HT1080 (cell line): ENCODE results near the gene DTNBP1. TPM values are rescaled to one million over a fixed set of nuclear protein-coding genes. Genes with fewer than 3 reads are reported as not detected.
"Not testable (repeated sequence)": the region's sequence is repeated elsewhere in the genome, so short reads cannot be mapped to it uniquely, and the experiment has no call there.

Source experiments
- DNase-seq: peaks from one replicate; pipeline ENCODE4 v3.0.0-alpha.2; 2015; ENCODE audit warnings: low read depth
- total RNA-seq: library from RNA; depleted of rRNA; stranded (reverse); fragments of >200 nt; shearing (Covaris generic); gene quantifications from 2 replicates; pipeline ENCODE4 v1.2.3, GENCODE V29; 2014

DTNBP1 gene
- total RNA-seq, 1 experiment from 2014 or later: 11.9 TPM

GRCh38 chr6:15672291-15672690 is 9.5 kb upstream of the DTNBP1 start:
- no peak for DNase-seq

DNA sequence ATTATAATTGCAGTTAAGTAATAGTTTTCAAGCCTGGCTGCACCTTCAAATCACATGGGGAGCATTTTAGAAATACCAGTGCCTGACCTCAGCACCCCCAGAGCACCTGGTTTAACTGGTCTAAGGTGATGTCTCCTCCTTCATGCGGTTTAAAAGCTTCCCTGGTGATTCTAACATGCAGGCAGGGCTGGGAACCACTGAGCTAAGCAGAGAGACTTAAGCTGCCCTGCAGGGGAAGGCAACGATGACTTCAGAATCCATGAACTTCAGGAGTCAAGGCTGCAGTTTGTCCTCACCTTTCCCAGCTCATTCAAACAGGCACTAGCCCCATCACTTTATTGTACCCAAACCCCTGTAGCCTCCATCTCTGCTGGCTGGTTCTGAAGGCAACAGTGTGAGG is 6.1 kb upstream of the DTNBP1 start:
- DNase-seq: no peak

DNA sequence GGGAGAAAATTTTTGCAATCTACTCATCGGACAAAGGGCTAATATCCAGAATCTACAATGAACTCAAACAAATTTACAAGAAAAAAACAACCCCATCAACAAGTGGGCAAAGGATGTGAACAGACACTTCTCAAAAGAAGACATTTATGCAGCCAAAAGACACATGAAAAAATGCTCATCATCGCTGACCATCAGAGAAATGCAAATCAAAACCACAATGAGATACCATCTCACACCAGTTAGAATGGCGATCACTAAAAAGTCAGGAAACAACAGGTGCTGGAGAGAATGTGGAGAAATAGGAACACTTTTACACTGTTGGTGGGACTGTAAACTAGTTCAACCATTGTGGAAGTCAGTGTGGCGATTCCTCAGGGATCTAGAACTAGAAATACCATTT is 4.1 kb upstream of the DTNBP1 start:
- not testable (repeated sequence) for DNase-seq

- DNase-seq: no peak
Observed at GRCh38 chr6:15665237-15665636, 2.4 kb upstream of the DTNBP1 start.

DNA sequence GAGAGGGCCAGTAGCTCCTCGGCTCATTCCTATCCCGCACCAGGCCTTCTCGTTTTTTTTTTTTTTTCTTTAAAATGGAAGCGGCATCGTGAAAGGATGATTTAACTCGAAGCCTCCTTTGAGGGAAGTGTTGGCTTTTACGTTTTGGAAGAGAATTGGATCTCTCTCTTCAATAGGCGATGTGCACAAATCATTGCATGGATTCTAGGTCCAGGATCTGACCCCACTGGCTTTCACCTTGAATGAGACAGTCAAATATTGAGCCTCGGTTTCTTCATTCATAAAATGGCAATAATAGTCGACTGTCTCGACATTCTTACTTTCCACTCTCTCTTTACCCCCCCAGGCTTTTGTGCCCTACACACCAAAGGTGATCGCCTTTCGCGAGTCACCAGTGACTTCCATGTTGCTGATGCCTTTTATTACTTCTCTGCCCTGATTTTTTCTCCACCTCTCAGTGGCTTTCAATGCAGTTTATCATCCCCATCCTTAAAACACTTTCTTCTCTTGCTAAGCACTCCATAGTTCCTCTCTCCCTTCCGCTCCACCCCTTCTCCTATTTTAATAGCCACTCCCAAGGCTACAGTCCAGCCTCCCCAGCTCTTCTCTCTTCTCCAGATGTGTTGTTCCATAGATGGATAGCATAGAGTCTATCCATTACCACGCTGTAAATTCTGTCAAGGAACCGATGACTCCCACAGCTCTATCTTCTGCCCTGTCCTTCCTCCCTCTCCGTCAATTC is 473 bp upstream of the DTNBP1 start:
- no peak for DNase-seq

DNA sequence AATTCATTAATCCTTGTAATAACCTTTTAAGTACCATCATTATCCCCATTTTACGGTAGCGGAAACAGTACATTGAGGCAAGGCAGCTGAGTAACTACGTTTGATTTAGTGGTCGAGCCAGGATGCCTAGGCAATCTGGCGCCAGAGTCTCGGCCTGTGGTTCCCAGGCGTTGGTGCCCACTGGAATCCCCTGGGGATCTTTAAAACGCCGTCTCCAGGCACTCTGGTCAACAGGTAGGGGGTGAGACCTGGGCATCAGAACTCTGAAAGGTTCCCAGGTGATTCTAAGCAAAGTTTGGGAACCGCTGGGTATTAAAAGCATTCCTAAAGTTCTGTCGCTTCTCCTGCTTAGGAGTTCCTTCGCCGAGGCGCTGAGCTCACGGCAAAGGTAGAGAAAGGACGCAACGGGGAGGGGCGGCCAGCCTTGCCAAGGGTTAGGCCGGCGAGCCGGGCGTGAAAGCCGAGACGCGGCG is 939 bp downstream of the DTNBP1 start:
- no peak for DNase-seq

GRCh38 chr6:15659181-15659580 is 3.6 kb downstream of the DTNBP1 start:
- no peak for DNase-seq

GRCh38 chr6:15658181-15658744 is 4.6 kb downstream of the DTNBP1 start:
- DNase-seq: no peak

DNA sequence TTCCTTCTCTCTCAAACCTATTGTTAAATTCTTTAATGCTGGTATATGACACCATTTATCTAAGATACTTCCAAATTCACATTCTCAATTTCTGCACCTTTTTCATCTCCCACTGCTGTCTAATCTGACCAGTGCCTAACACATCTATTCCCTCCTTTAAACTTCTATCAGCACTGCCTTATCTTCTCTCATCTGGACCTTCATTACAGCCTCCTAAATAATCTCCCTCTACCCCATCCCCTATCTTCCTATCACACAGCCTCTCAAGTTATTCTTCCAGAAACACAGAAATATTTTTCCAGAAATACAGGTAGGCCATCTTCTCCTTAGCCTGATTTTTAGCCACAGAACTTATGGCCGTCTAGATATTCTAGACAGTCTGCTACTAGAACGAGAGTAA is 5.5 kb downstream of the DTNBP1 start:
- DNase-seq: no peak

GRCh38 chr6:15656145-15656544 is 6.7 kb downstream of the DTNBP1 start:
- no peak for DNase-seq

GRCh38 chr6:15654250-15654649 is 8.6 kb downstream of the DTNBP1 start:
- no peak for DNase-seq

GRCh38 chr6:15653581-15653980 is 9.2 kb downstream of the DTNBP1 start:
- DNase-seq: no peak

- not testable (repeated sequence) for DNase-seq
Observed at GRCh38 chr6:15650004-15650559, 12.7 kb downstream of the DTNBP1 start.

DNA sequence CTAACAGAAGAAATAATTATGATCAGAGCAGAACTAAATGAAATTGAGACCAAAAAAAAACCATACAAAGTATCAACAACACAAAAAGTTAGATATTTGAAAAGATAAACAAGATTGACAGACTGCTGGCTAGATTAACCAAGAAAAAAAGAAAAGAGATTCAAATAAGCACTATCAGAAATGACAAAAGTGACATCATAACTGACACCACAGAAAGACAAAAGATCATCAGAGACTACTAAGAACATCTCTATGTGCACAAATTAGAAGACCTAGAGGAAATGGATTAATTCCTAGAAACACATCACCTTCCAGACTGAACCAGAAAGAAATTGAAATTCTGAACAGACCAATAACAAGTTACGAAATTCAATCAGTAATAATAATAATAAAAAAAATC is 17.9 kb downstream of the DTNBP1 start:
- DNase-seq: no peak

GRCh38 chr6:15643542-15643941 is 19.3 kb downstream of the DTNBP1 start:
- no peak for DNase-seq

- no peak for DNase-seq
Observed at GRCh38 chr6:15642276-15642675, 20.6 kb downstream of the DTNBP1 start.

DNA sequence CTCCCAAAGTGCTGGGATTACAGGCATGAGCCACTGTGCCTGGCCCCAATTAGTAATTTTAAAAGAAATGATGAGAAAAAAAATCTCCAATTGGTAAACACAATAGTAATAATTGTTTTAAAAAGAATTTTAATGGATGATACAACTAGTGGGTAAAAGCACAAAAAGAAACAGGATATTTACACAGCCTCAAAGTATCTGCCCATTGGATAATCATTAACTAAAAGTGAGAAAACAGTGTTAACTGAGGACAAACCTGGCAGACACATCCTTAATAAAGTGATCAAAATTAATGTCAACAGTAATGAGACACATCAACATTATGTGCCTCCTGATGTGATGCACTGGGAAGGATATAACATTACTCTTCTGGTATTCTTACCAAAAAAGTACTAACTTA is 24.5 kb downstream of the DTNBP1 start:
- no peak for DNase-seq

- no peak for DNase-seq
Observed at GRCh38 chr6:15631432-15631831, 31.4 kb downstream of the DTNBP1 start.

DNA sequence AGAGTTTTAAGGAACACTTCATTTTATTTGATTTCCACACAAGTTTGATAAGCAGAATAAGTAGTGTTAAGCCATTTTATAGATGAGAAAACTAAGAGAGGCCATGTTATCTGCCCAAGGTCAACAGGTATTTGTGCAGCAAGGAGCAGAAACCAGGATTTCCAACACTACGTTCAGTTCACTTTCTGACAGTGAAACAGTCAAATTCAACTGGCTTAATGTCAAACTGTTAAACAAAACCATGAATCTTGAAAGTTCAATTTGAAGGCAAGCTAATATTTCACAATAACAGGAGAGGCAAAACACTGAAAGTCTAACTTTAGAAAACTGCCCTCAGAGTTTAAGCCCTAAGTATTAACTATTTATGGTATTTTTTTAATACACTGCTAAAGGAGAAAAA is 32.6 kb downstream of the DTNBP1 start:
- no peak for DNase-seq

DNA sequence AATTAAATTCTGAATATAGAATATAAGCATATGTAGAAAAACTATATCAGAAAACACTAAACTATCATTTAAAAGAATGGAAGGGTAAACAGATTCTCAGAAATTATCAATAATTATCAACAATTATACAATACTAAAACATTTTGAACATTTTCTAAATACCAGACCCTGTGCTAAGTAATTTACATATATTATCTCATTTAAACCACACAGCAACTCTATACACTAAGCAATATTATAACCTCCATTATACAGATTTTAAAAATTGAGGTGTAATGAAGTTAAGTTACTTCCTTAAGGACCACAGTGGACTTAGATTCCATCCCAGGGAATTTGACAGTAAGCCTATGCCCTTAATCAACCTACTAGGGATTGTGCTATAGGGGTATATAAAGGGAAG is 33.3 kb downstream of the DTNBP1 start:
- no peak for DNase-seq

GRCh38 chr6:15628499-15629131 is 34.2 kb downstream of the DTNBP1 start:
- DNase-seq: peak; percentile 68

GRCh38 chr6:15627821-15628220 is 35.0 kb downstream of the DTNBP1 start:
- DNase-seq: no peak
